GM18873 (cell line): ENCODE data around the gene ACP7.
"Not testable (repeated sequence)": the region's sequence is repeated elsewhere in the genome, so short reads cannot be mapped to it uniquely, and the experiment has no call there.

Experiments used
- ATAC-seq: cut with Tn5 transposase; IDR thresholded peaks from one replicate; pipeline ENCODE4 v1.9.1; 2021; ENCODE audit warnings: mild to moderate bottlenecking, moderate library complexity, moderate number of reproducible peaks; ENCODE audit not compliant: unreplicated experiment, low FRiP score

ACP7 gene

GRCh38 chr19:39104186-39104596 lies 20.0 kb downstream of the ACP7 start:
- no peak for ATAC-seq

- no peak for ATAC-seq
Observed at GRCh38 chr19:39106194-39106593, 22.0 kb downstream of the ACP7 start.

GRCh38 chr19:39109641-39110040 lies 25.5 kb downstream of the ACP7 start:
- no peak for ATAC-seq

- no peak for ATAC-seq
Observed at GRCh38 chr19:39110263-39110967, 26.2 kb downstream of the ACP7 start.

GRCh38 chr19:39111593-39112199 lies 27.5 kb downstream of the ACP7 start:
- ATAC-seq = no peak

- ATAC-seq = no peak
Observed at GRCh38 chr19:39112338-39112890, 28.2 kb downstream of the ACP7 start.

- ATAC-seq = no peak
Observed at GRCh38 chr19:39113199-39113598, 29.0 kb downstream of the ACP7 start.

- ATAC-seq = no peak
Observed at GRCh38 chr19:39115105-39115847, 31.1 kb downstream of the ACP7 start.

GRCh38 chr19:39117023-39117422 lies 32.9 kb downstream of the ACP7 start:
- not testable (repeated sequence) for ATAC-seq

- ATAC-seq = no peak
Observed at GRCh38 chr19:39119830-39120229, 35.7 kb downstream of the ACP7 start.

GRCh38 chr19:39122934-39123731 lies 39.0 kb downstream of the ACP7 start:
- ATAC-seq = no peak

GRCh38 chr19:39124136-39124764 lies 40.1 kb downstream of the ACP7 start:
- ATAC-seq = no peak

- ATAC-seq = no peak
Observed at GRCh38 chr19:39125199-39125553, 41.0 kb downstream of the ACP7 start.

GRCh38 chr19:39125554-39126311 lies 41.6 kb downstream of the ACP7 start, which contains the start of gene PAK4:
TSS of gene PAK4 (plus strand) at chr19:39125786. CDS start at chr19:39169554, 43,768 bp downstream.
- peak; percentile 75 for ATAC-seq

- ATAC-seq = no peak
Observed at GRCh38 chr19:39126312-39127187, 42.4 kb downstream of the ACP7 start.

GRCh38 chr19:39127812-39128515 lies 43.8 kb downstream of the ACP7 start:
- ATAC-seq = no peak

GRCh38 chr19:39128516-39129079 lies 44.4 kb downstream of the ACP7 start:
- no peak for ATAC-seq
